Myometrial cell (primary cell): Measurements from ENCODE around the gene PEDS1. TPM values are rescaled to one million over a fixed set of nuclear protein-coding genes. Genes with fewer than 3 reads are reported as not detected.

Experiments
- total RNA-seq: library from RNA; depleted of rRNA; stranded (reverse); fragments of >200 nt; gene quantifications from 2 replicates; pipeline ENCODE4 v1.2.3, GENCODE V29; 2015

PEDS1 gene
- total RNA-seq = 36.7 and 54.2 TPM in 2 replicates

DNA sequence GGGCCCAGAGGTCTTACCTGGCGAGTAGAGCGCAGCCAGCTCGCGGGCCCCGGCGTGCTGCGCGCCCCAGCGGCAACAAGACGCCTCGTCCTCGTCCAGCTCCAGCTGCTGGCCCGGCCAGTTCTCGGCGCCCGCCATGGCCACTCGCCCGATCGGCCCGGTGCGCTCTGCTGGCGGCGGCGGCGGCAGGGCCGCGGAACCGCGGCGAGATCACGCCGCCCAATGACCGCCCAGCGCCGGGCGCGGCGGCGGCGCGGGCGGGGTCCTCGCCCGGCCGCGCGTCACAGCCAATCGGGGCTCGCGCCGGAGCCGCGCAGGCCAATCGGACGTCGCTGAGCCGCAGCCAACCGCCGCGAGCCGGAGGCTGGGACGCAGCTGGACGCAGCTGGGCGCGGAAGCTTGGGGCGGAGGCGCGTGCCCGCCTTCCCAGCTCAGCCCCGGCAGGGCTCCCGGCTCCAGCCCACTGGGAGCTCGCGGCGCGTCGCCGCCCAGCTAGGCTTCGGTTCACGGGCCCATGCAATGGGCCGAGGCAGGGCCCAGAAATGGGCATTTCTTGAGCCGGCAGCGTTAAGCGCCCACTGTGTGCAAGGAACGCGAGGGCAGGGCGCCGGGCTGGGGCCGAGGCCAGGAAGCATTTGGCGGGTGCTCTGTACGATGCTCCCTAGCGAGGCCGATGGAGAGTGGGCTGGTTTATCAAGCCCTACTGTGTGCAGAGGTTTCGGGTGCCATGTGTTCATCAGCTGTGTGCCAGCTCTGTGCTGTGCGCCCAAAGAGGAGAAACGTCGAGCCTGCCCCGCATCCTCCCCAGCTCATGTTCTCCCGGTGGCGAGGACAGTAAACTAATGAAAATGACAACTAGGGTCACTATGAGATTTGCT is at the start of gene PEDS1:
TSS of gene PEDS1 (minus strand) at position 224 of the 878 bp plus-strand sequence. CDS start at position 138, 86 bp downstream.

DNA sequence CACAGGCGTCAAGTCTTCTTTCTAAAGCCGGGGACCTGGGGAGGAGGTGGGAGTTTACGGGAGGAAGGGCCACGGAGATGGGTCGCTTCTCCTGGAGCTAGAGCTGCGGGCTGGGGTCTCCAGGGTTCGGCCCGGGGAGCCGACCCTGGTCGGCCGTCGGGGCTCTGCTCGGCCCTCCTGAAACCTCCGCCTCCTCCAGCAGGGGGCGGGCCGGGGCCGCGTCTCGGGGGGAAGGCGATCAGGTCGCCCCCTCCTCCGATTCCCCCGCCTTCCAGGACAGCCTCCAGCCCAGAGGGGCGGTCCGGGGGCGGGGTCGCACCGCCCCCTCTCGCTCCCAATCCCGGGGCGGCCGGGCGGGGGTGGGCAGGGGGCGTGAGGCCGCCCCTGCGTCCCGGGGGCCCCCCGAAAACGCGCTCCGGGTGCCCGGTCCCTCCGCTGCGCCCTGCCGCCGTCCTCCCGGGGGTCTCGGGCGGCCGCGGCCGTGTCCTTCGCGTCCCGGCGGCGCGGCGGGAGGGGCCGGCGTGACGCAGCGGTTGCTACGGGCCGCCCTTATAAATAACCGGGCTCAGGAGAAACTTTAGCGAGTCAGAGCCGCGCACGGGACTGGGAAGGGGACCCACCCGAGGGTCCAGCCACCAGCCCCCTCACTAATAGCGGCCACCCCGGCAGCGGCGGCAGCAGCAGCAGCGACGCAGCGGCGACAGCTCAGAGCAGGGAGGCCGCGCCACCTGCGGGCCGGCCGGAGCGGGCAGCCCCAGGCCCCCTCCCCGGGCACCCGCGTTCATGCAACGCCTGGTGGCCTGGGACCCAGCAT is 36.9 kb upstream of the PEDS1 start, which contains the start of gene CEBPB:
TSS of gene CEBPB (plus strand) at position 580 of the 814 bp plus-strand sequence. CDS start at position 784, 204 bp downstream.

DNA sequence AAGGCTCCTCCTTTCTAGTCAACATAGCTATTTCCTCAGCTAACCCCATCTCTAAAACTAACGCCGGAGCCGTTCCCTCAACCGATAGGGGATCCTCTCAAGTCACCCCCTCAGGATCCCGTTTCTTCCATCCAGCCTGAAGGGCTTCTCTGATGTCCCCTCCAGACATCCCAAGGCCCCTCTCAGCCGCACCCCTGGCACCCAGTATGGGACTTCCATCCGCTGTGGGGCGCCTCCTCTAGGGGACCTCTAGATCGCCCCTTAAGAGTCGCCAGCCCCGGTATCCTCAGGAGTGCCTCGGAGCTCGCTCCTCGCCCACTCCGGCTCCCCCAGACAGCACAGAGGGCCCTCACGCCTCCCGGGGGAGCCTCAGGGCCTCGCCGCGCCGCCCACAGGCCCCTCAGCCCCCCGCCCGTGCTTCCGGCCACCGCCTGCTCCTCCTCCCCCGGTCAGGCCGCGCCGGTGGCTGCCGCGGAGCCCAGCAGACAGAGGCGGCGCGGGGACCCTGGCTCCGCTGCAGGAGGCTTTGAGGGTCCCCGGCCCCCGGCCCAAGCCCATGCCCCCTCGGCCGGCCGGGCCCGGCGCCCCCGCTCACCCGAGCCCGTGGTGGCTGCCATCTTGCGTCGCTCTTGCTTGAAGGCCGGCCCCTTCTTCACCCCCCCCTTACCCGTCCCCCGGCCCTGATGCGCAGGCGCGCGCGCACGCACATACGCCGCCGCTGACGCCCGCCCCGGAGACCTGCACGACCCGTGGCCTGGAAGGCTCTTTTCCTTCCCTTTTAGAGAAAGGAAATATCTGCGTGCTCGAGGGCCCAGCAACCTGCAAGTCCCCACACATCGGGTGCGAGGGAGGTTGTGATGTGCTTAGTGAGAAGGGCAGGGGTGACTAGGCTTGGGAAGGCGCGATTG is 40.8 kb downstream of the PEDS1 start, which contains the start of gene UBE2V1:
TSS of gene UBE2V1 (minus strand) at position 639 of the 908 bp plus-strand sequence. CDS start at position 617, 22 bp downstream.

Other genes starting within 250 kb of the PEDS1 start
- gene SPATA2, start 238.2 kb downstream of the PEDS1 start, total RNA-seq = 3.0 and 3.5 TPM in 2 replicates
- gene RNF114, start 217.3 kb downstream of the PEDS1 start, total RNA-seq = 76.1 and 84.2 TPM in 2 replicates
- gene SNAI1, start 170.7 kb downstream of the PEDS1 start, total RNA-seq = 0.89 and 2.0 TPM in 2 replicates
- 55.4 and 65.7 TPM in 2 replicates for gene UBE2V1, start 40.6 kb downstream of the PEDS1 start, total RNA-seq
- 45.0 and 52.1 TPM in 2 replicates for gene CEBPB, start 37.1 kb upstream of the PEDS1 start, total RNA-seq